ENCODE data around the gene DARS1.

DNA sequence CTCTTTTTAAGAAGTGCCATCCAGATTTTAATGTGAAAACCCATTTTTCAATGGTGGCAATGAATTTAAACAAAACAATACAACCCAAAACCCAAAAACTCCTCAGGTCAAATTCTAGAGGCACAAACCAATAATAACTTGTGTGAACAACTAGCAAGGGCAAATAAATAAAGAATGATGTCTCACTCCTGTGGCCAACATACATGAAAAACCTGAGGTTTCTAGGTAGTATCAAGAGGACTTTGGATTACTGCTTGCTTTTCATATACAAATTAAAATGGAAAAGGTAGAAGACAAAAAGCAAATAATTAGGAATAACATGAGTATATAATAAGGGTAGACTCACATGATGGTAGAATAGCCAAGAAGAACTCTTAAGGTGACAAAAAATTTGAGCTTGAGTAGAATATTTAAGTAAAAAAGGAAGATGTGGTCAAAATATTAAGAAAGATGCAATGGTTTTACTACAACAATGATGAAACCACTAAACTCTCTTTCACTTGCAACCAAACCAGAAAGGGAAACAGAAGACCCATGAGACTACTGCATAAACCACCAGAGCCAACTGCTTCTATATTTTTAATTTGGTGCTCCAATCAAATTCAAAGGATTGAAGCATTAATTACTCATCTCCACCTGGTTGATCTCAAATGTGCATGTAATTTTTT, 53.5 kb downstream of the DARS1 start:
- TF ChIP-seq POLR2A (IDR thresholded peaks at IDR 0.05): no peak
- TF ChIP-seq, protein P1, sequence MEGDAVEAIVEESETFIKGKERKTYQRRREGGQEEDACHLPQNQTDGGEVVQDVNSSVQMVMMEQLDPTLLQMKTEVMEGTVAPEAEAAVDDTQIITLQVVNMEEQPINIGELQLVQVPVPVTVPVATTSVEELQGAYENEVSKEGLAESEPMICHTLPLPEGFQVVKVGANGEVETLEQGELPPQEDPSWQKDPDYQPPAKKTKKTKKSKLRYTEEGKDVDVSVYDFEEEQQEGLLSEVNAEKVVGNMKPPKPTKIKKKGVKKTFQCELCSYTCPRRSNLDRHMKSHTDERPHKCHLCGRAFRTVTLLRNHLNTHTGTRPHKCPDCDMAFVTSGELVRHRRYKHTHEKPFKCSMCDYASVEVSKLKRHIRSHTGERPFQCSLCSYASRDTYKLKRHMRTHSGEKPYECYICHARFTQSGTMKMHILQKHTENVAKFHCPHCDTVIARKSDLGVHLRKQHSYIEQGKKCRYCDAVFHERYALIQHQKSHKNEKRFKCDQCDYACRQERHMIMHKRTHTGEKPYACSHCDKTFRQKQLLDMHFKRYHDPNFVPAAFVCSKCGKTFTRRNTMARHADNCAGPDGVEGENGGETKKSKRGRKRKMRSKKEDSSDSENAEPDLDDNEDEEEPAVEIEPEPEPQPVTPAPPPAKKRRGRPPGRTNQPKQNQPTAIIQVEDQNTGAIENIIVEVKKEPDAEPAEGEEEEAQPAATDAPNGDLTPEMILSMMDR (IDR thresholded peaks at IDR 0.05): no peak
- TF ChIP-seq POLR2AphosphoS5 (IDR thresholded peaks at IDR 0.05): no peak
